ENCODE results near the gene TYW1. TPM values are rescaled to one million over a fixed set of nuclear protein-coding genes. Genes with fewer than 3 reads are reported as not detected.
A peak's percentile ranks its signal among the peaks of the same experiment; 100 is the strongest.

Gene TYW1
- total and polyA plus RNA-seq, 8 donors: 14.1 to 25.8 (median 23.7) TPM

GRCh38 chr7:66952343-66953043 is 44.1 kb upstream of the TYW1 start:
- ATAC-seq: peak; percentile 70
- no peak overlapping the region for H3K4me3 ChIP-seq

GRCh38 chr7:66953044-66953427 is 43.6 kb upstream of the TYW1 start:
- H3K9me3 ChIP-seq: no peaks in the 10 kb centered on the region
- ATAC-seq (no peak), DNase-seq (no peak)
- intact Hi-C loops (cut with DNase I): no loop called here
- peaks cover 0 to 100% of the 10 kb centered on the region in 2 donors for H3K36me3 ChIP-seq
- H3K4me3 ChIP-seq: no peak overlapping the region
- no peaks in the 10 kb centered on the region for H3K27me3 ChIP-seq
- no peak for TF ChIP-seq CTCF (IDR thresholded peaks at IDR 0.05)
- no peak overlapping the region for H3K27ac ChIP-seq
- H3K4me1 ChIP-seq: peaks cover 0 to 7% of the 10 kb centered on the region in 2 donors

More at GRCh38 chr7:66952343-66953043, 44.1 kb upstream of the TYW1 start:
- H3K9me3 ChIP-seq: no peaks in the 10 kb centered on the region
- no peak overlapping the region for H3K27ac ChIP-seq
- no peaks in the 10 kb centered on the region for H3K27me3 ChIP-seq
- peaks cover 0 to 7% of the 10 kb centered on the region in 2 donors for H3K4me1 ChIP-seq
- intact Hi-C loops (cut with DNase I): no loop called here
- no peak for DNase-seq
- no peak for TF ChIP-seq CTCF (IDR thresholded peaks at IDR 0.05)
- peaks cover 0 to 100% of the 10 kb centered on the region in 2 donors for H3K36me3 ChIP-seq

DNA sequence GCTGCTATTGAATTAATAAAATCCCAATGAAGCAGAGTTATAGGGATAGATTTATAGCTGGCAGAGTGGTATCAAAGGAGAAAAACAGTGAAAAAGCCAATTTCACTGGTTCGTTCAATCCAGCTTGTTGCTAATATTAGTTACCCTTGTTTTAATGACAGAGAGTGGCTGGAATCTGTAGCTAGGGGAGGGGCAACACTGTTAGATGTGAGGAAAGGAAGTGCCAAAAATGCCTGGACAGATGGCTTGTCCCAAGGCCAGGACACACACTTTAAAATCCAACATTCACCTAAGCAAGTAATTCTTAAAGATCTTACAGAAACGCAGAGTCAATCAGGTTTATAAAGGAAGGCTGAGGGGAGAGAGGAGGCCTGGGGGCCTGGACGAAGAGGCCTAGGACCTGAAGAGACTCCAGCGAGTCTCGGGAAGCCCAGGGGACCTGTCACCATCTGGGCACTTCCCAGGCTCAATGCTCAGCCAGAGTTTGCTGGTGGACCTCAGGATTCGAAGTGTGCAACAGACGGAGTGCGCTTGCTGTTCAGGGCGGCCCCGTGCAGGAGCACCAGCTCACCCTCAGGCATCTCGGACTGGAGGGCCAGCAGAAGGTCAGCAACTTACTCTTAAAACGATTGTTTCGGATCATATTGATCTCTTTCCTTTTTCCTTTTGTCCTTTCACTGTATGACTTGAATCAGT is 38.9 kb upstream of the TYW1 start:
- Histone ChIP-seq H3K27me3 (no peaks in the 10 kb centered on the region), H3K27ac (no peak overlapping the region), H3K4me1 (peaks cover 0 to under 1% of the 10 kb centered on the region in 2 donors), H3K36me3 (peaks cover 0 to 77% of the 10 kb centered on the region in 2 donors), H3K9me3 (no peaks in the 10 kb centered on the region), H3K4me3 (no peak overlapping the region)
- no peak for ATAC-seq
- DNase-seq: peak in 1 of 4 donors; percentile 22
- intact Hi-C loops (cut with DNase I): no loop called here
- TF ChIP-seq CTCF (IDR thresholded peaks at IDR 0.05): no peak

GRCh38 chr7:66958538-66959350 is 37.9 kb upstream of the TYW1 start:
- Histone ChIP-seq H3K27ac (no peak overlapping the region), H3K27me3 (no peaks in the 10 kb centered on the region), H3K36me3 (peaks cover 0 to 67% of the 10 kb centered on the region in 2 donors), H3K4me3 (no peak overlapping the region), H3K9me3 (no peaks in the 10 kb centered on the region), H3K4me1 (no peaks in the 10 kb centered on the region)
- no peak for TF ChIP-seq CTCF (IDR thresholded peaks at IDR 0.05)
- DNase-seq (peak in 1 of 4 donors; percentile 9), ATAC-seq (no peak)
- intact Hi-C loops (cut with DNase I): no loop called here

- H3K36me3 ChIP-seq: peaks cover 0 to 52% of the 10 kb centered on the region in 2 donors
- no peaks in the 10 kb centered on the region for H3K27me3 ChIP-seq
- no peak overlapping the region for H3K4me3 ChIP-seq
- H3K9me3 ChIP-seq: no peaks in the 10 kb centered on the region
- TF ChIP-seq CTCF (IDR thresholded peaks at IDR 0.05): no peak
- ATAC-seq (no peak), DNase-seq (peak in 1 of 4 donors; percentile 17)
- H3K4me1 ChIP-seq: no peaks in the 10 kb centered on the region
- no peak overlapping the region for H3K27ac ChIP-seq
- intact Hi-C loops (cut with DNase I): no loop called here
Observed at GRCh38 chr7:66960192-66960591, 36.4 kb upstream of the TYW1 start.
